ENCODE measurements around the gene FAM171A2. TPM values are rescaled to one million over a fixed set of nuclear protein-coding genes. Genes with fewer than 3 reads are reported as not detected.
"Not testable (repeated sequence)": the region's sequence is repeated elsewhere in the genome, so short reads cannot be mapped to it uniquely, and the experiment has no call there.

FAM171A2 gene
- total RNA-seq, 1 donor from 2014 or later = 20.6 TPM

- DNase-seq (ENCODE audit: low spot score) = no peak
- no peak overlapping the region for H3K27ac Mint-ChIP-seq (ENCODE audit: unreplicated experiment)
- H3K9me3 Mint-ChIP-seq (ENCODE audit: low read depth) = no peaks in the 10 kb centered on the region
- no peaks in the 10 kb centered on the region for H3K36me3 Mint-ChIP-seq (ENCODE audit: low read depth)
- H3K4me3 Mint-ChIP-seq (ENCODE audit: unreplicated experiment) = no peak overlapping the region
- H3K4me1 Mint-ChIP-seq (ENCODE audit: low read depth) = peaks cover 3% of the 10 kb centered on the region
- no peak for TF ChIP-seq CTCF (IDR thresholded peaks at IDR 0.05)
- H3K27me3 Mint-ChIP-seq (ENCODE audit: low read depth) = peaks cover 2% of the 10 kb centered on the region
Observed at GRCh38 chr17:44334727-44335126, 28.9 kb downstream of the FAM171A2 start.

GRCh38 chr17:44334315-44334714 lies 29.3 kb downstream of the FAM171A2 start:
- no peak overlapping the region for H3K4me3 Mint-ChIP-seq (ENCODE audit: unreplicated experiment)
- H3K9me3 Mint-ChIP-seq (ENCODE audit: low read depth) = no peaks in the 10 kb centered on the region
- TF ChIP-seq CTCF (IDR thresholded peaks at IDR 0.05) = no peak
- no peaks in the 10 kb centered on the region for H3K36me3 Mint-ChIP-seq (ENCODE audit: low read depth)
- no peak for DNase-seq (ENCODE audit: low spot score)
- H3K27ac Mint-ChIP-seq (ENCODE audit: unreplicated experiment) = no peak overlapping the region
- peaks cover 3% of the 10 kb centered on the region for H3K4me1 Mint-ChIP-seq (ENCODE audit: low read depth)
- H3K27me3 Mint-ChIP-seq (ENCODE audit: low read depth) = peaks cover 2% of the 10 kb centered on the region

- Mint-ChIP-seq H3K27me3 (ENCODE audit: low read depth) (peaks cover 2% of the 10 kb centered on the region), H3K27ac (ENCODE audit: unreplicated experiment) (no peak overlapping the region), H3K36me3 (ENCODE audit: low read depth) (no peaks in the 10 kb centered on the region), H3K4me1 (ENCODE audit: low read depth) (peaks cover 3% of the 10 kb centered on the region), H3K4me3 (ENCODE audit: unreplicated experiment) (no peak overlapping the region), H3K9me3 (ENCODE audit: low read depth) (no peaks in the 10 kb centered on the region)
- no peak for DNase-seq (ENCODE audit: low spot score)
- TF ChIP-seq CTCF (IDR thresholded peaks at IDR 0.05) = no peak
Observed at GRCh38 chr17:44333371-44333770, 30.3 kb downstream of the FAM171A2 start.

- no peak for DNase-seq (ENCODE audit: low spot score)
- Mint-ChIP-seq H3K4me3 (ENCODE audit: unreplicated experiment) (no peak overlapping the region), H3K36me3 (ENCODE audit: low read depth) (no peaks in the 10 kb centered on the region), H3K27ac (ENCODE audit: unreplicated experiment) (no peak overlapping the region), H3K9me3 (ENCODE audit: low read depth) (no peaks in the 10 kb centered on the region), H3K4me1 (ENCODE audit: low read depth) (peaks cover 9% of the 10 kb centered on the region), H3K27me3 (ENCODE audit: low read depth) (peaks cover 2% of the 10 kb centered on the region)
- TF ChIP-seq CTCF (IDR thresholded peaks at IDR 0.05) = peak; percentile 93
Observed at GRCh38 chr17:44331249-44331760, 32.3 kb downstream of the FAM171A2 start.

- not testable (repeated sequence) for H3K27ac Mint-ChIP-seq (ENCODE audit: unreplicated experiment); H3K27me3 Mint-ChIP-seq (ENCODE audit: low read depth); H3K4me3 Mint-ChIP-seq (ENCODE audit: unreplicated experiment); DNase-seq (ENCODE audit: low spot score); H3K9me3 Mint-ChIP-seq (ENCODE audit: low read depth); H3K36me3 Mint-ChIP-seq (ENCODE audit: low read depth)
- H3K4me1 Mint-ChIP-seq (ENCODE audit: low read depth) = peaks cover 16% of the 10 kb centered on the region
Observed at GRCh38 chr17:44330263-44330662, 33.4 kb downstream of the FAM171A2 start.

GRCh38 chr17:44329516-44329915 lies 34.1 kb downstream of the FAM171A2 start:
- H3K9me3 Mint-ChIP-seq (ENCODE audit: low read depth); H3K4me3 Mint-ChIP-seq (ENCODE audit: unreplicated experiment); DNase-seq (ENCODE audit: low spot score); H3K27me3 Mint-ChIP-seq (ENCODE audit: low read depth); H3K36me3 Mint-ChIP-seq (ENCODE audit: low read depth); H3K27ac Mint-ChIP-seq (ENCODE audit: unreplicated experiment): not testable (repeated sequence)
- peaks cover 19% of the 10 kb centered on the region for H3K4me1 Mint-ChIP-seq (ENCODE audit: low read depth)
